GM19452 (cell line): ENCODE results near the gene RBBP6.
"Not testable (repeated sequence)": the region's sequence is repeated elsewhere in the genome, so short reads cannot be mapped to it uniquely, and the experiment has no call there.

ENCODE experiments used
- ATAC-seq: cut with Tn5 transposase; IDR thresholded peaks from one replicate; pipeline ENCODE4 v1.9.1; 2021; ENCODE audit not compliant: unreplicated experiment

Gene RBBP6, protein sequence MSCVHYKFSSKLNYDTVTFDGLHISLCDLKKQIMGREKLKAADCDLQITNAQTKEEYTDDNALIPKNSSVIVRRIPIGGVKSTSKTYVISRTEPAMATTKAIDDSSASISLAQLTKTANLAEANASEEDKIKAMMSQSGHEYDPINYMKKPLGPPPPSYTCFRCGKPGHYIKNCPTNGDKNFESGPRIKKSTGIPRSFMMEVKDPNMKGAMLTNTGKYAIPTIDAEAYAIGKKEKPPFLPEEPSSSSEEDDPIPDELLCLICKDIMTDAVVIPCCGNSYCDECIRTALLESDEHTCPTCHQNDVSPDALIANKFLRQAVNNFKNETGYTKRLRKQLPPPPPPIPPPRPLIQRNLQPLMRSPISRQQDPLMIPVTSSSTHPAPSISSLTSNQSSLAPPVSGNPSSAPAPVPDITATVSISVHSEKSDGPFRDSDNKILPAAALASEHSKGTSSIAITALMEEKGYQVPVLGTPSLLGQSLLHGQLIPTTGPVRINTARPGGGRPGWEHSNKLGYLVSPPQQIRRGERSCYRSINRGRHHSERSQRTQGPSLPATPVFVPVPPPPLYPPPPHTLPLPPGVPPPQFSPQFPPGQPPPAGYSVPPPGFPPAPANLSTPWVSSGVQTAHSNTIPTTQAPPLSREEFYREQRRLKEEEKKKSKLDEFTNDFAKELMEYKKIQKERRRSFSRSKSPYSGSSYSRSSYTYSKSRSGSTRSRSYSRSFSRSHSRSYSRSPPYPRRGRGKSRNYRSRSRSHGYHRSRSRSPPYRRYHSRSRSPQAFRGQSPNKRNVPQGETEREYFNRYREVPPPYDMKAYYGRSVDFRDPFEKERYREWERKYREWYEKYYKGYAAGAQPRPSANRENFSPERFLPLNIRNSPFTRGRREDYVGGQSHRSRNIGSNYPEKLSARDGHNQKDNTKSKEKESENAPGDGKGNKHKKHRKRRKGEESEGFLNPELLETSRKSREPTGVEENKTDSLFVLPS (N-terminal part only)

DNA sequence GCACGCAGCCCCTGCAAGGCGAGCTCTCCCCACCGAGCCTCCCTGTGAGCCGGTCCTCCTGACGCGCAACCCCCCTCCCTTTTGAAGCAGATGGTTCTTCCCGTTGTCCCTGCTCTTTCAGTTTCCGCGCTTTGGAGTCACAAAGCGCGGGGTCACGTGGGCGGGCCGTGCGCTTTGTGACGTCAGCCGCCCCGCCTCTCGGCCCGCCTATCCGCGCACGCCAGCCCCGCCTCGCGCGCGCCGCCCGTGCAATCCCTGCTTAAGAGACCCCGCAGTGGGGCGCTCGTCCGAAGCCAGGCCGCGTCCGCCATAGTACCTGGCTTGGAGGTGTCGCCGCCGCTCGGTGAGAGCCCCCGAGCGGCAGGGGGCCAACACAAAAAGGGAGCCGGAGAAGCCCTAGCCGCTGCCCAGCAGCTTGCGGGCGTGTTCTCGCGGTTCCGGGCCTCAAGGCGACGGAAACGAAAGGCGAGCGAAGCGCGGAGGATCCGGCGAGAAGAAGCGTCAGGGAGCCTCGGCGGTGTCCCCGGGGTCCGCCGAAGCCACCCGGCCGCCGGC is at the start of gene RBBP6:
Gene RBBP6, plus strand, starts transcription at position 272 of the 555 bp plus-strand sequence. CDS start 1,061 bp downstream, outside the sequence.
- ATAC-seq, result peak; percentile 90

DNA sequence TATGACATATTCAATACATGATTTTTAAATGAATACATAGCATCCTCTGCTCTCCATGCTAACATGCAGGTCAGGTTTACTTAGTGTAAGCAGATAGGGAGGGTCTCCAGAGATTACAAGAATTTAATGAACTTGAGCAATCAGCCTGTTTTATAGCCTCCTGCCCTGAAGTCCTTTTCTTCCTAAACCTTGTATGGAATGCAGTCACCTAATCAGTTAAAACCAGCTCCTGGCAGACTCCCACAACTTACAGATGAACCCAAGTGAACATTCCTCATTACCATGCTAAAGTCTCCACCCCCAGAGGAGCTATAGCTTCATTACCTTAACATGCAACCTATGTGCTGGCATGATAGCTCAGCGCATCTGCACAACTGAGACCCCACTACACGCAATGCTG is 48.5 kb upstream of the RBBP6 start:
- ATAC-seq, result no peak

DNA sequence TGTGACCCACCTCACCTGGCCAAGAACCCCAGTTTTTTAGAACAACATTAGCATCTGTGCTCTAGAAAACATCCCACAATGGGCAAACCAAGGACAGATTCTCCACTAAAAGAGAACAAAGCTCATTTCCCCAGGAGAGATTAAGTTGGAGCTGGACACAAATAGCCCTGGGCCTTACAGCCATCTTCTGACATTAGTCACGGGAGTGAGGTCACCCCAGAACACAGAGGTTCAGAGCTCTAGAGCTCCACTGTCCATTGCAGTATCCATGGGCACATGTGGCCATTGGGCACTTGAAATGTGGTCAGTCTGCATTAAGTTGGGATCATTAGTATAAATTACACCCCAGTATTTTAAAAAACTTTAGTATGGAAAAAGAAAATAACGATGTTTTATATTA is 47.6 kb upstream of the RBBP6 start:
- ATAC-seq, result no peak

DNA sequence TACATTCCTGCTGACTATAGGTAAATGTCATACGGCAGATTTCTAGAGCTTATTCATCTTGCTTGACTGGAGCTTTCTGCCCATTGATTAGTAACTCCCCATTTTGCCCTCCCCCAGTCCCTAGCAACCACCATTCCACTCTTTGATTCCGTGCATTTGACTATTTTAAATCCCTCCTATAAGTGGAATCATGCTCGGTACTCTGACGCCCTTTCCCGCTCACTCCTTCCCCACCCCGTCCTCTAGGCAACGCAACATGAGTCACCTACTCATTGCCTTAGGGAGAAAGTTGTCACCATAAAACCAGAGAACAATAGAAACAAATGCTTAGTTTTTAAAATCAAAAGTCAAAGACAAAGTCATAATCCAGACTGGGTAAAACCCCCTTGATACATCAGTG is 45.5 kb upstream of the RBBP6 start:
- ATAC-seq, result no peak

DNA sequence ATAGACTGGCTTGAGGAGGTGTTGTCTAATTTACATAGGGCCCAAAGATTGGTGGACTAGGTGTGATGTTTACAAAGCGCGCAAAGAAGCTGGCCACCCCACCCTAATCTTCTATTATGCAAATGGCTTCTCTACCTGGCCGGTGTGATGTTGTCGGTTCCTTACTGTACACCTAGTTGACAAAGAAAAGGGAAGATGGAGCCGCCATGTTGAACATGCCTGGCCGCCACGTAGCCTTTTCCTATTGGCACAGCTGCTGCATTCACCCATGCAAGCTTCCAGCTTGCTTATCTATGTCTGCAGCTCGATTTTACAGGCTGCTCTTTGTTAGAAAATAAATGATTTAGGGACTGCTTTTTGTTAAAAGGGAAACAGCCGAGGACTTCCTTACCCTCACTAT is 44.2 kb upstream of the RBBP6 start:
- not testable (repeated sequence) for ATAC-seq

DNA sequence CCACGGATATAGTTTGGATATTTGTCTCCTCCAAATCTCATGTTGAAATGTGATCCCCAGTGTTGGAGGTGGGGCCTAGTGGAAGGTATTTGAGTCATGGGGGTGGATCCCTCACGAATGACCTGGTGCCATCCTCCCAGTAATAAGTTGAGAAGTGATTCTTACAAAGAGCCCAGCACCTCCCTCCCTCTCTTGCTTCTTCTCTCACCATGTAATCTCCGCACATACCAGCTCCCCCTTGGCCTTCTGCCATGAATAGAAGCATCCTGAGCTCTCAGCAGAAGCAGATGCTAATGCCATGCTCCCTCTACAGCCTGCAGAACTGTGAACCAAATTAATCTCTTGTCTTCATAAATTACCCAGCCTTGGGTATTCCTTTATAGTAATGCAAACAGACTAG is 41.9 kb upstream of the RBBP6 start:
- ATAC-seq, result no peak

DNA sequence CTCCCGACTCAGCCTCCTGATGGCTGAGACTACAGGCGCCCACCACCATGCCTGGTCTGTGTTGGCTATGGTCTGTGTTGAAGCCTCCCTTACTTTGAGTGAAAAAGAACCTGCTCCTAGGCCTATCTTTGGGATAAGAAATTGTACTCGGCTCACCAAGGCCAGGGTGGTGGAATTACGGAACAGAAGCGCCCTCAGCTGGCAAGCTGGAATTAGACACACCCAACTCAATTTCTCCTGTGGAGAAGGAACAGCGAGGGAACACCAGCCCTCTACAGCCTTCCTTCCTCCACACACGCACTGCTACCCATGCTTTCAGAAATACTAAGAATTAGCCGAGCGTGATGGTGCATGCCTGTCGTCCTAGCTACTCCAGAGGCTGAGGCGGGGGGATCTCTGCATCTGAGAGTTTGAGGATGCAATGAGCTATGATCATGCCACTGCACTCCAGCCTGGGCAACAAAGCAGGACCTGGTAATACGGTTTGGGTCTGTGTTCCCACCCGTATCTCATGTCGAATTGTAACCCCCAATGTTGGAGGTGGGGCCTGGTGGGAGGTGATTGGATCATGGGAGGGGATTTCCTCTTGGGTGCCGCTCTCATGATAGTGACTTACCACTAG is 40.1 kb upstream of the RBBP6 start:
- no peak for ATAC-seq

DNA sequence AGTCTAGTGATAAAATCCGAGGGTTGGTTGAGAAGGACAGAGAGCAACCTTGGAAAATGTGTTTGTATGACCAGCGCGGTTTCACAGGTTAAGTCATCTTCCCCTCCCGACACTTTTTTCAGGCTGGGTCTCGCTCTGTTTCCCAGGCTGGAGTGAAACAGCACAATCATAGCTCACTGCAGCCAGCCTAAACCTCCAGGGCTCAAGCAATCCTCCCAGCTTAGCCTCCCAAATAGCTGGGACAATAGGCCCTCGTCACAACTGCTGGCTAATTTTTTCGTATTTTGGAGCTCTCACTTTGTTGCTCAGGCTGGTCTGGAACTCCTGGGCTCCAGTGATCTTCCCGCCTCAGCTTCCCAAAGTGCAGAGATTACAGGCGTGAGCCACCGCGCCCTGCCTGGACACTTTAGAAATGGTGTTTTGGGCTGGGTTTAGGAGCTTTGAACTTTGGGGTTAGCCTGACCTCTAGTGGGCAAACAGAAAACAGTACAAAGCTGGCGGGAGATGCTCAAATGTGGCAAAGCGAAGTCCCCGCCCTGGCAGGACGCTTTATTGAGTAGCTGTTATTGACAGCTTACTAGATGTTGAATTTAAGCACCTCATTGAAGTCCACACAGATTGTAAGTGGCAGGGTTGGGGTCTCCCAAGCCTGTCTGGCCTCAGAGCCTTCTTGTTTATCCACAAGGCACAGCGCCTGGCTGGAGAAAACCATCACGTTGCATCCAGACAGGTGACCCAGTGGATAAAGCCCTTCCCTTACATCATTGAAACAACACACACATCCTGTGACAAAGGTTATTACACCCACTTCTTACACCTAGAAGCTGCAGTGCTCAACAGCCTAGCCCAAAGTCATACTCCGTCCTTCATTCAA is 34.7 kb upstream of the RBBP6 start:
- ATAC-seq, result peak; percentile 61

DNA sequence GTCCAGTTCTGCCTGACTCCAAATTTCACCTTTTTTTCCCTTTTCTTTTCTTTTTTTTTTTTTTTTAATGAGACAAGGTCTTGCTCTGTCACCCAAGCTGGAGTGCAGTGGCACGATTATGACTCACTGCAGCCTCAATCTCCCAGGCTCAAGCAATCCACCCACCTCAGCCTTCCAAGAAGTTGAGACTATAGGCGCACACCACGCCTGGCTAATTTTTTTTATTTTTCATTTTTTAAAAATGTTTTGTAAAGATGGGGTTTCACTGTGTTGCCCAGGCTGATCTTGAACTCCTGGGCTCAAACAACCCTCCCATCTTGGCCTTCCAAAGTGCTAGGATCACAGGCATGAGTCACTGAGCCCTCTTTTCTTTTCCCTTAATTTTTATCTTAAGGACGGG is 33.4 kb upstream of the RBBP6 start:
- ATAC-seq, result no peak

DNA sequence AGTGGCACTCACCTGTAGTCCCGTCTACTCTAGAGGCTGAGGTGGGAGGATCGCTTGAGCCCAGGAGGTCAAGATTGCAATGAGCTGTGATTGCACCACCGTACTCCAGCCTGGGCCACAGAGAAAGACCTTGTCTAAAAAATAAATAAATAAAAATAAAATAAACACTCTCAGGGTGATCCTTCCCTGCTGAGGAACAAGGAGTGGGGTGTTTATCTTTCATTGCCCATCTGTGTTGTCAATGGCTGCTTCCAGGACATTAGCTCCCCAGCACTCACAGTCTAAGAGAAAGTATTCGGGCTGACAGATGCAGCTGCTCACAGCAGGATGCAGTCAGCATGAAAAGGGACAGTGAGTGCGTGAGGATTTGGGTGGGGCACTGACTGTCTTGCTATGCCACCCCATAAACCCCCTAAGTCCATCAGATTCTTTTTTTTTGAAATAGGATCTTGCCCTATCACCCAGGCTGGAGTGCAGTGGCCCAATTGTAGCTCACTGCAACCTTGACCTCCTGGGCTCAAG is 31.3 kb upstream of the RBBP6 start:
- no peak for ATAC-seq

DNA sequence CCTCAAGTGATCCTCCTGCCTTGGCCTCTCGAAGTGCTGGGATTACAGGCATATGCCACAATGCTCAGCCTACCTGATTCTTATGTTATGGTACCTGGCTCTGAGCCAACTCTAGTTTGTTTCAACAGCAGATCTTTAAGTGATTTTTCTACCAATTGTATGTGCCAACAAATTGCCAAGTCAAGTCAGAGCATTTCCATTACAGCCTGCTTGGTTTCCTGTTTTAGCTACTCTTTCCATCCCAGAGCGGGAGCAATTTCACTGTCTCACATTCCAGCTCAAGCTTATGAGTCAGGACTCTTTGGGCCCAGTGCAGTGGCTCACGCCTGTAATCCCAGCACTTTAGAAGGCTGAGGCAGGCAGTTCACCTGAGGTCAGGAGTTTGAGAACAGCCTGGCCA is 30.8 kb upstream of the RBBP6 start:
- no peak for ATAC-seq

DNA sequence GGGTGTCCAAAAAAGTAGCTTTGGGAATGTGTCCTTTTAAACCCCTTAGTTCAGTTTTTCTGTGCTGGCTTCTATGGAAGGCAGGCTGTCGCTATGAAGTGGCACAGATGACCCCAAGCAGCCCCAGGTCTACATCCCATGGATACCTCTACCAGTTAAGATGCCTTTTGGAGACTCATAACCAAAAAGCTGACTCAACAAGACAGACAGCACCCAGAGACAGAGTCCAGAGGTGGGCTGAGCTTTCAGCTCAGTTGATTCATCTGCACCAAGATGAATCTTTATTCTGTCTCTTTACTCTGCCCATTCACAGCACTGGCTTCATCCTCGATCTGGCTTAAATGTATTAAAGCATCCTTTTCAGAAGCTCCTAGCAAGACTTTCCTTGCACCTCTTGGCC is 29.8 kb upstream of the RBBP6 start:
- ATAC-seq, result no peak

DNA sequence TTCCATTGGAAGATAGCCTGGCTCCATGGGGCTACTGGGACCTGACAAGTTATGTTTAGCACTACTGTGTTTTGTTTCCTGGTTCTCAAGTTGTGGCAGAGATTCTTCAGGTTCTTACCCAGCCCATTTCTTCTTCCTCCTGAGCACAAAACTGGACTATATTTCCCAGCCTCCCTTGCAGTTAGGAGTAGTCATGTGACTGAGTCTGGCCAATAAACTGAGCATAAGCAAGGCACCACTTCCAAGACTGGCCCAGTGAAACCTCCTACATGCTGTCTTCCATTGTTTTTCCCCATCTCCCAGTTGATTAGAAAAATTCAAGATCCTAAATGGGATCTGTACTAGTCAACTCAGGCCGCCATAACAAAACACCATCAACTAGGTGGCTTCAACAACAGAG is 28.2 kb upstream of the RBBP6 start:
- no peak for ATAC-seq

DNA sequence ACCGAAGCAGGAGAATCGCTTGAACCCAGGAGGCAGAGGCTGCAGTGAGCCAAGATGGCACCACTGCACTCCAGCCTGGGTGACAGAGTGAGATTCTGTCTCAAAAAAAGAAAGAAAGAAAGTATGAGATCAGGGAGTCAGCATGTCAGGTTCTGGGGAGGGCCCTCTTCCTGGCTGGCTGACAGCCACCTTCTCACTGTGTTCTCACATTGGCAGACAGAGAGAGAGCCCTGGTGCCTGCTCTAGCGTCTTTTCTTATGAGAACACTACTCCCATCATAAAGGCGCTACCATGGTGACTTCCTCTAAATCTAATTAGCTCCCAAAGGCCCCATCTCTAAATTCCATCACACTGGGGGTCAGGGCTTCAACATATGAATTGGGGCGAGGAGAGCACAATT is 27.6 kb upstream of the RBBP6 start:
- no peak for ATAC-seq

DNA sequence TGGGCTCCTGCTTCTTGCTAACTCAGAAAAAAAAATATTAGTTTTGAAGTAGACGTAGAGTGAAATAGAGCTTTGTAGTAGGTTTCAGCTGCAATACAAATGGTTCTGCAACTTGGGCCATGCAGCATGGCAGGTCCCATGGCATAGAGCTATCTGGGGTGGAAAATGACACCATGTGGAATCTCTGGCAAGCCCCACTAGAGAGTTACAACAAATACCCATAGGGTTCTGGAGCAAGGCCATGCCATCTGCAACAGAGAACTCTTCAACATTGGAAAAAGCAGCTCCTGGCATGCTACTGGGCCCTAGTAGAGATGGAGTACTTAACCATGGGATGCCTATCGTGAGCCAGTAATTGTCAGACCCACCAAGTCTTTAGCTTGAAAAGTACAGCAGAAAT is 25.3 kb upstream of the RBBP6 start:
- ATAC-seq, result no peak

DNA sequence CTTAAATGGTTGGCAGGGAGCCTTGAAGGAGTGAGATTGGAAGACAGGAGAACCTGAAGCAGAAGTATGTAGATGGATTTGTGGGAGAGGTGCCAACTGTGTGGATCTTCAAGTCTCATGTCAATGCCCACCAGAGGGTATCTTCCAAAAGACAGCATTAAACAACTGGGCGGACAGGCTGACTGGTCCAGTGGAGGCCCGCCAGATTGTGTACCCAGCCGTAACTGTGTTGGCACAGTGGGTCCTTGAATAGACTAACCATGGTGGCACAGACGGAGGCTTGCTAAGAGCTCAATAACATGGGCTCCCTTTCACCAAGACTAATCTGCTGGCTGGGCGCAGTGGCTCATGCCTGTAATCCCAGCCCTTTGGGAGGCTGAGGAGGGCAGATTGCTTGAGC is 24.2 kb upstream of the RBBP6 start:
- ATAC-seq, result no peak

DNA sequence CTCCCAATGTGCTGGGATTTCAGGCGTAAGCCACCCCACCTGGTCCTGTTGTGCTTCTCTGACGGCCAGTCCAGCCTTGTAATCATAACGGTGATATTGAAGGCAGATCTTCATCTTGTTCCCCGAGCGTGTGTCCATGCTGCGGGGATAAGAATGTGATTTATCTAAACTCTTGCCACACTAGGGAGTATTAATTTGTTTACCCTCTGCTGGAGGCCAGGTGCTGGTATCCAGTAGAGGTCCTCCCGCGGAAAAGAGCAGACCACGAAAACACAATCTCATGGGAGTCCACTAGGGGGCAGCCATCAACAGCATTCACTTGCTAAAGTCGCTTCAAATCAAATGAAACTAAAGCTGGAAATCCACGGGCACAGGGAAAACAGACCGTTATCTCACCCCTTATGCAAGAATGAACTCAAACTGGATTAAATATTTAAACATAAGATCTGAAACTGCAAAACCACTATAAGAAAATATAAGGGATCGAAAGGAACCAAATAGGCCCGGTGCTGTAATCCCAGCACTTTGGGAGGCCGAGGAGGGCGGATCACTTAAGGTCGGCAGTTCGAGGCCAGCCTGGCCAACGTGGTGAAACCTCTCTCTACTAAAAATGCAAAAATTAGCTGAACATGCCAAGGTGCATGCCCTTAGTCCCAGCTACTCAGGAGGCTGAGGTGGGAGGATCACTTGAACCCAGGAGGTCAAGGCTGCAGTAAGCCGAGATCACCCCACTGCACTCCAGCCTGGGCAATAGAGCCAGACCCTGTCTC is 22.3 kb upstream of the RBBP6 start:
- no peak for ATAC-seq

DNA sequence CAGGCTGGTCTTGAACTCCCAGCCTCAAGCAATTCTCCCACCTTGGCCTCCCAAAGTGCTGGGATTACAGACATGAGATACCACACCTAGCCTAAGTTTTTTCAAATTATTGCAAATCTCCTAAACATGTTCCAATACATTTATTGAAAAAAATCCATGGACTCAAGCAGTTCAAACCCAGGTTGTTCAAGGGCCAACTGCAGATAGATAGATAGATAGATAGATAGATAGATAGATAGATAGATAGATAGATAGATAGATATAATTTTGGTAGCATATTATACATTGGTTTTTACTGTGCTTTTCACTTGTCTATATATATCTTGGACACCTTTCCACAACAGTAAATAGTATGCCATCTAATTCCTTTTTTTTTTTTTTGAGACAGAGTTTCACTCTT is 20.9 kb upstream of the RBBP6 start:
- no peak for ATAC-seq

DNA sequence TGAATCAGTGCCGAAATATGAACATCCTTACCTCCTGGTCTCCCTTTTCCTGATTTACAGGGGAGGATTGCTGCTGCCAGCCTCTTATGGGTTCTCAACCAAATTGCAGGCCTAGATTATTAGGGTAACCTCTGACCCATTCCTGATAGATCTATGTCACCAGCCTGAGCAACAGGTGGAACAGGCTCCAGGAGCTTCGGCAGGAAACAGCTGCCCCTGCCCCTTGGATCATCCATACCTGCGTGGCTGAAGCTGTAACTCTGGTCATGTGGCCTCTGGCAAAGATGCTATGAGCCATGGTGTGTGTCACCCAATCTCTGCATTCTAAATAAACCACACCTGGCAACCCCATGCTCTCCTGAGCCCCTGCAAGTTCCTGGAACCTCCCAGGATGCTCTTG is 18.4 kb upstream of the RBBP6 start:
- no peak for ATAC-seq
